Activated T-cell treated with anti-CD3 and anti-CD28 coated beads, Interleukin-2, amount 50 U/mL, for 48 hours (primary cell): ENCODE measurements around the gene CHST13.
A peak's percentile ranks its signal among the peaks of the same experiment; 100 is the strongest.

Source experiments
- DNase-seq, 2 experiments: peaks; one replicate each; pipeline ENCODE4 v3.0.0-alpha.2; 2020

CHST13 gene, protein sequence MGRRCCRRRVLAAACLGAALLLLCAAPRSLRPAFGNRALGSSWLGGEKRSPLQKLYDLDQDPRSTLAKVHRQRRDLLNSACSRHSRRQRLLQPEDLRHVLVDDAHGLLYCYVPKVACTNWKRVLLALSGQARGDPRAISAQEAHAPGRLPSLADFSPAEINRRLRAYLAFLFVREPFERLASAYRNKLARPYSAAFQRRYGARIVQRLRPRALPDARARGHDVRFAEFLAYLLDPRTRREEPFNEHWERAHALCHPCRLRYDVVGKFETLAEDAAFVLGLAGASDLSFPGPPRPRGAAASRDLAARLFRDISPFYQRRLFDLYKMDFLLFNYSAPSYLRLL

DNA sequence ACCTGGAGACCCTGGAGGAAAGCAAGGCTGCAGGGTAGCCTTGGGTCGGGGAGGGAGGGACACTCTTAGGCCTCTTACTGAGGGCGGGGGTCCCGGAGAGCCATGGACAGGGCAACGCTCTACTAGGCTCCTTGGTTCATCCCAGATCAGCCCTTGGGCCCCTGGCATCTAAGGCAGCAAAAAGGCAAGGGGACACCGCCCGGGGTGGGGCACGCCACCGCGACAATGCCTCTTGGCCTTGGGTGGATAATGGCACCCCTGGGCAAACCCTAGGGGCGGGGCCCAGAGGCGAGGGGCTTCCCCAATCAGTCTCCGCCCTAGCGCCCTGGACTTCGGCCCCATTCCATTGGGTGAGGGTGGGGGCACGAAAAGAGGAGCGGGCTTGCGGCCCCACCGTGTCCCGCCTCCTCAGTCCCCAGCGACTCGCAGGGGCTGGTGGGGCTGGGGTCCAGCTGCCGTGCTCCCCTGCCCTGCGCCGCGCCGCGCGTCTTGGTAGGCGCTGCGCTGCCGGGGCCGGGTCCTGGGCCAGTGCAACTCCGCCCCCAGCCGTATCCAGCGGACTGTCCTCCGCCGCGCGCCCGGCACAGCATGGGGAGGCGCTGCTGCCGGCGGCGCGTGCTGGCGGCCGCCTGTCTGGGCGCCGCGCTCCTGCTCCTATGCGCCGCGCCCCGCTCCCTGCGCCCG is at the start of gene CHST13:
Gene CHST13 (plus strand): TSS at position 411 of the 684 bp plus-strand sequence. CDS start 178 bp downstream, at position 589.
- peak in 1 of 2 experiments; percentile 24 for DNase-seq

DNA sequence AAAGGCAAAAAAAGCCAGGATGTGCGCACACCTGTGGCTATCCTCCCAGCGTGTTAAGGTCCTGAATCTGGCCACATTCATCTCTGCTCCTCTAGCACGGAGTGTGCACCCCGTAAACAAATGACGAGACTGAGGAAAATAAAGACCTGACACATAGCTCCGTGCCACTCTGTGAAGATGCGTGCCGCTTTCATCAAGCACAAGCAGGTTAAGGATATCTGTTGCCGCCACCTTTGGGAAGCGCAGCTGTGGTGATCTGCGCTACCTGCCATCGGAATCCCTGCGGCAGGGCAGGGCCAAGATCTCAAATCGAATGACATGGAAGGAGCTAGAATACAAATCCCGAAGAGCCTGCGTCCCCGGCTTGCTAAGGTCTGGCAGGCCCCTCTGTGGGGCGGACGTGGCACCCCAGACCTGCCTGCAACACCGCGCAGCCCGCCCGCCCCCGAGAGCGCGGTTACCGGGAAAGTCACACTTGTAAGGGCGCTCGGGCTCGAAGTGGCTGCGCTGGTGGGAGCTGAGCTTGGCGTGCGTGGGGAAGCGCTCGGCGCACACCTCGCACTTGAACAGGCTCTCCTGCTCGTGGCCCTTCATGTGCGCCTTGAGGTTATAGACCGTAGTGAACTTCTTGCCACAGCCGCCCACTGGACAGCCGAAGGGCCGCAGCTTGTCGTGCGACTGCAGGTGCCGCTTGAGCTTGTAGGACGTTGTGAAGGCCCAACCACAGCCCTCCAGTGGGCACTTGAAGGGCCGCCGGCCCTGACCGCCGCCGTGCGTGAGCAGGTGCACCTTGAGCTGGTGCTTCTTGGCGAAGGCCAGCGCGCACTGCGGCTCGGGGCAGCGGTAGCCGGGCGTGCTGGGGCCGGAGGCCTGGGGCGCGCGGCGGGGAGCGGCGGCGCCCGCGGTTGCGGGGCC is 49.2 kb upstream of the CHST13 start:
- peak; percentile 60 to 64 for DNase-seq

GRCh38 chr3:126475413-126476114 is 48.4 kb upstream of the CHST13 start, which contains the start of gene ZXDC:
Gene ZXDC, minus strand, starts transcription at chr3:126475891. Its CDS starts 26 bp downstream, at chr3:126475865.
- DNase-seq, result peak; percentile 90 to 94

DNA sequence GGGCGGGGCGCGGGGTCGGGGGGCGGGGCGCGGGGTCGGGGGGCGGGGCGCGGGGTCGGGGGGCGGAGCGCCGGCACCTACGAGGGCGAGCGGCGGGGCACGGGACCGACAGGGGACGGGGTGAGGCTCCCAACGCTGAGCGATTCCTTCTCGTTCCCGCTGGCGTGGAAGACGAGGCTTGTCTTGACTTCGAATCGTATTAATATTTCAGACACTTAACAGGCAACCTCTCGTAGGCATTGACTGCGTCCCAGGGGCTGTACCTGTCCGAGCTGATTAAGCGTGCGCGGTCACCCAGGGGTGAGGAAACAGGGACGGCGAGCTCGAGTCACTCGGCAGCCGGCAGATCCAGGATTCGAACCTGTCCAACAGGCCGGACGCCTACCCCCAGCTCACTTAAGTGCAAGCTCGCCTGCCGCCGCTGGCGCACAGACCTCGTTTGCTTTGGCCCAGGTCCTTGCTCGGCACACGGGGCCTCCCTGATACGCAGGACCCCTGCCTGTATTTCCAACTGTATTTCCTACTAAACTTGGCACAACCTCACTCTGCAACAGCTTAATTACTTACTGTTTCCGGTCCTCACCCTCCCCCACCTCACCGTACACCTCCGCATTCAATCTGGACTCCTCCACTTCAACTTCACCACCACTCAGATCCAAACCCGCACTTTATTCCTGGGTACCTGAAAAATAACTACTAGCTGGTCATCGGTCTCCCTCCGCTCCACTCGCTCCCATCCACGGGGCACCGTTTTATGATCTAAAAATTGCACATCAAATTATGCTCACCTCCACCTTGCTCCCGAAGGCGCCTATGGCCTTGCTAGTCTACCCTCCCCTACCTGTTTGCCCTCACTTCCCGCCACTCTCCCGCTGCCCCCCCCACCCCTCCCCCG is 47.5 kb upstream of the CHST13 start:
- DNase-seq, result peak; percentile 72 to 78

- no peak for DNase-seq
Observed at GRCh38 chr3:126477061-126477380, 46.9 kb upstream of the CHST13 start.

DNA sequence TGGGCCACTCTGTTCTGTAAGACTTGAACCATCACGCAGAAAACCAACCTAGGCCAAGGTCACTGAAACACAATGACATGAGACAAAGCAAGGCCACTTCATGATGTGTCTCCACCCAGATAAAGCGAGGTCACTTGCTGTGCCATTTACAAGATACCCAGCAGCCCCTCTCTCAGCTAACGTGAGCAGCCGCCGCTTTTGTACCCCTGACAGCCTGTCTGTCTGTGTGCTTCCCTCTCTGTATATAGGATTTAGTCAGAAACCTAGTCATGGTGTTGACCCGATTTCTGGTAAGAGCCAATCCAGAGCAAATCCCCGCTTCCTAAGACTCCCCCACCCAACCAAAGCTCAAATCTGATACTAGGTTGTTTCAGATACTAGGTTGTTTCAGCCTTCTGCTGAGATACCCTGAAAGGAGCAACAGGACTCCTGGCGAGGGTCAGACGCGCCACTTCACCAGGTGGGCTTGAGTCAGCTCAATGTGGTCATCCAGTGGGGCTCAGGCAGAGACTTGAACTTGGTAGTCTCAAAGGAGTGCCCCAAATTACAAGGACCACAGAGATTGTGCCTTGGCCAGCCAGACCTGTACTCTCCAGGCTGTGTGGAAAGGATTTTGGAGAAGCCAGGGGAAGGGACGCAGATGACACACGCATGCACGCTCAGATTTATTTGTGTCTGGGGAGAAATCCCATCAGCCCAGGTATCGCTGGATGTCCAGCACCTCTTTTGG is 45.2 kb upstream of the CHST13 start:
- no peak for DNase-seq

- DNase-seq, result no peak
Observed at GRCh38 chr3:126479642-126480041, 44.3 kb upstream of the CHST13 start.

GRCh38 chr3:126480206-126480605 is 43.7 kb upstream of the CHST13 start:
- no peak for DNase-seq

GRCh38 chr3:126480861-126481260 is 43.1 kb upstream of the CHST13 start:
- DNase-seq, result no peak

DNA sequence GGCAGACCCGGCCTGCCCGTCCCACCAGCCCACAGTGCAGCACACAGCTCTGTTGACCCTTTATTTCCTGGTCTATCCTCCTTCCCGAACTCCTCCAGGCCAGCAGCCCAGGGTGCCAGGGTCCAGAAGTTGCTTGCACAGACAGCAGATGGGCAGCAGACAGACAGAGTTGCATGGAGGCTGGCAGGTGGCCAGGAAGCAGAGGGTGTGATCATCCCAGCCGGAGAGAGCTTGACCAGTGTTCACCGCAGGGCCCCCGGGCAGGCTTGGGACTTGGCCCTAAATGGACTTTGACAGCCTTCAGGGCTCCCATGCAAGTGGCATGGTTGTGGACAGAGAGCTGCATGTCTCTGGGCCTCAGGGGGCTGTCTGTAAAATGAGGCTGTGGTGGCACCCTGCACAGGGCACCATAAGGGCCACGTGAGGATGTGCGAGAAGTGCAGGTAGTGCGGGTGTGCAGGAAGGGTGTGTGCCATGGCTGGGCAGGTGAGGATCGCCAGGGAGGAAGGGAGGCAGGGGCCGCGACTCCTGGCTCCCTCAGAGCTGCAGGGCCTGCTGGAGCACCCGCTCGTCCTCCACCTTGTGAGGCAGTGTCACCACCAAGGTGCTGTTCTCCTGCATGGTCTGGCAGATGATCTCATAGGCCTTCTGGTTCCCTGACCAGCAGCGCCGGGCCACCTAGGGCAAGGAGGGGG is 42.0 kb upstream of the CHST13 start:
- DNase-seq, result no peak

DNA sequence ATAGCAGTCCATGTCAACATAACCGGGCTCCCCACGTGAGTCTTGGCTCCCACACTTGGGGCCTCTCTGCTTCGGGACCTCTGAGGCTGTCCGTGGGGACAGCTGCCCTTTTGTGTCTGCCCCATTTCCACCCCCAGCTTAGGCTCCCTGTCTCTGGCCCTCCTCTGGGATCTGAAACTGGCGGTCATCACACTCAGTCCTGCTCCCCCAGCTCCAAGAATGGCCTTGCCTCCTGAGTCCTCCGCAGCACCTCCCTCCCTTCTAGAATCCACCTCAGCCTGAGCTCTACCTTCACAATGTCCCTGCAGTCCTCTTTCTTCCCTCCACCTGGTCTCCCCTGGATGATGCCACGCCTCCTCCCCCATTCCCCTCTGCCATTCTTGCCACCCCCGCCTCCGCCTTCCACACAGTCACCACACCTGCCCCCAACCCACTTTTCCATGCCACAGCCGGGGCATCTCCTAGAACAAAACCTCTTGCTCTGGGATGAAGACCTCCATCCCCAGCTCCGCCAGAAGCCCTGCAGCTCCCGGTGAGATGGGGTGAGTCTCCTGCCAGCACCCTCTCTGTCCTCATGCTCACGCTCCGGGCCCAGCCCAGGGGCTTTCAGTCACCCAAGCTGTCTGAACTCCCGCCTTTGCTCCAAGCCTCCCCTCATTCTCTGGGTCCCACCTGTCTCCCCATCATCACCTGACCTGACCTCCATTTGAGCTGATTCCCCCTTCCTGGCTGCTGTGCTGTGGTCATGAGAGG is 41.3 kb upstream of the CHST13 start:
- DNase-seq, result no peak

DNA sequence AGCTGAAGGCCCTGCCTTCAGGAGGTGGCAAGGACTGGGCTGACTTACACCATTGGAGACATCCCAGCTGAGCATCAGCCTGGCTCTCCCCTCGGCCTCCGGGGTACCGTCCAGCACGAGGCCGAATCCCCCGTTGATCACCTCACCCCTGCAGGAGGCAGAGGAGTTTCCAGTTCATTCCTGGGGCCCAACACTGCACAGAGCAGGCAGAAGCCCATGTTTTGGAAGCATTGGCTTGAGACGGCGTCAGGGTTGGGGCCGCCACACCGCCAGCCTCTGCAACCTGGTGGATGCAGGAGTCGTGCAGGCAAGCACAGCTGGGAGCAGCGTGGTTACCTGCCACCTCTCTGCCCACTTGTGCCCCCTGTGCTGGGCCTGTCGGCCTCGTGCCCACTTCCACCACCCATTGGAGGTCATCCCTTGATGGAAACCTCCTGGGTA is 40.6 kb upstream of the CHST13 start:
- no peak for DNase-seq

DNA sequence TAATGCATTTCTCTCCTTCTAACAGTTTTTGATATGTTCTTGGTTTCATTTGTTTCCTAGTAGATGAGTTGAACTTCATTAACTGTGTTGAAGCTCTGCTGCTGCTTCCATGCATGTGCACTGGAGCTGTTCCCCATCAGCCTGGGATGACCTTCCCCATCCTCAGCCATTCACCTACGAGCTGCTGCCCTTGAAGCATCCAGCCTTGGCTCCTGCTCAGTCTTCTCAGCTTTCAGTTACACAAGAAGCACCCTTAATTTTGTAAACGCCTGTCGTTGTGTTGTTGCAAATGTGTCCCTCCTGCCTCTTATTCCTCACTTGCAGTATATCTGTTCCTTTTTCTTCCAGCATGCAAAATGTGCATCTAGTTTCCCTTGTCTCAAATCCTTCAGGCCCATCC is 39.8 kb upstream of the CHST13 start:
- DNase-seq, result no peak

GRCh38 chr3:126484662-126485061 is 39.3 kb upstream of the CHST13 start:
- no peak for DNase-seq

DNA sequence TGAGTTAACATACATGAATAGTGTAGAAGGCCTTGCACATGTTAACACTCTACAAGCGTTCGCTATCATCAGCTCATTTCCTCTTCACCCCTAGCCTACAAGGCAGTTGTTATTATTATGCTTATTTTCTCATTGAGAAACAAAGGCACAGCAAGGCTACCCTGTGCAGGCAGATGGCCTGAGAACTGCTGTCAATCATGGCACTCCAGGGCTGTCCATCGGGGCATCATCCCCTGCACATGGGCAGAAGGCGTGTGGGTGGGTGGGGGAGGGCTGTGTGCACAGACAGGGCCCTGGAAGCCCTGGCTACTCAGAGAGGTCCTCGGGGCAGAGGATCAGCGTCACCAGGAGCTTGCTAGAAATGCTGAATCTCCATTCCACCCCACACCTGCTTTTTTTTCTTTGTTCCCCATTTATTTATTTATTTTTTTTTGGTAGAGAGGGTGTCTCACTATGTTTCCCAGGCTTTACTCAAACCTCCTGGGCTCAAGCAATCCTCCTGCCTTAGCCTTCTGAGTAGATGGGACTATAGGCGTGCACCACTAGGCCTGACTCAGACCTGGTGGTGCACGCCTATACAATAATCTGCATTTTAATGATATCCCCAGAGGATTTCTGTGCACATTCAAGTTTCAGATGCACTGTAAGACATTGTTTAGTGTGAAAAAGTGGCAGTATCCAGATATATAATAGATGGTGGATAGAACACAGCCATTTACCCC is 38.6 kb upstream of the CHST13 start:
- DNase-seq, result no peak

GRCh38 chr3:126485956-126486355 is 38.0 kb upstream of the CHST13 start:
- no peak for DNase-seq

GRCh38 chr3:126486360-126486847 is 37.6 kb upstream of the CHST13 start:
- DNase-seq, result no peak

DNA sequence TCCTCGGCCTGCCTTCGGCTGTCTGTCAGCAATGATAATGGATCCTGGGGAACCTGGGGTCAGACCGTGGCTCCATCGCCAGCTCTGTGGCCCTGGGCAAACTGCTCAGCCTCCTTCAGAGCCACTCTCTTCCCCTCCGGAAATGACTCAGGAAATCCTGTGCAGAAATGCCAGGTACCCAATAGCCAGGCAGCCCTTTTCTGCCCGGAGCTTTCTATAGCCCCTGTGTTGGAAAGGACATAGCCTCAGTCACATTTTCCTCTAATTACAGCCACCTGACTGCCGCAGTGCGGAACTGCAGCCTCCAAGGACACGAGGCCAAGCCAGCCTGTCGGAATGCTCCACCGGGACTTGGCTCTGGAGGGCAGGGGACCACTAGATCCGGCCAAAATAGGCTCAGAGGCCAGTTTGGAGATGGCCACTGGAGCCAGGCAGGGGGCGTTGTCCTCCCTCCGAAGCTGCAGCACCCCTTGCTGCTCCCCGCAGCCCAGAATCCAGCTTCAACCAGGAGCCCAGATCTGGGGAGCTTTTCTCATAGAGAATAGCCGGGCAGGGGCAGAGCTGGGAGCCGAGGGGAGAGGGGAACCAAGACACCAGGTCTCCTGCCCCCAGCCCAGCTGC is 36.7 kb upstream of the CHST13 start:
- DNase-seq, result peak in 1 of 2 experiments; percentile 26
